Activated naive CD4-positive, alpha-beta T cell treated with anti-CD3 and anti-CD28 coated beads for 36 hours (primary cell): ENCODE results near the gene CCAR1. TPM values are rescaled to one million over a fixed set of nuclear protein-coding genes. Genes with fewer than 3 reads are reported as not detected.
"Not testable (repeated sequence)": the region's sequence is repeated elsewhere in the genome, so short reads cannot be mapped to it uniquely, and the experiment has no call there.

Experiments used
- CTCF ChIA-PET: fragments of 350-600 bp; sonication (Branson Sonifier 250); formaldehyde crosslinking; loops from one replicate; lab custom pipeline; 2021; ENCODE audit warnings: antibody characterized with exemption; lab: Charles Lee
- DNase-seq: peaks from one replicate; pipeline ENCODE4 v3.0.0-alpha.2; 2020
- H3K27ac Mint-ChIP-seq: one replicate; pipeline ENCODE4 v1.8.0; 2021; ENCODE audit warnings: mild to moderate bottlenecking, mixed read lengths
- H3K27me3 Mint-ChIP-seq: one replicate; pipeline ENCODE4 v1.8.0; 2021; ENCODE audit warnings: low read depth, mixed read lengths
- H3K36me3 Mint-ChIP-seq: one replicate; pipeline ENCODE4 v1.8.0; 2021; ENCODE audit warnings: low read depth, mixed read lengths
- H3K4me1 Mint-ChIP-seq: one replicate; pipeline ENCODE4 v1.8.0; 2021; ENCODE audit warnings: low read depth, mixed read lengths
- H3K4me3 Mint-ChIP-seq: one replicate; pipeline ENCODE4 v1.8.0; 2021; ENCODE audit warnings: mild to moderate bottlenecking, moderate library complexity, mixed read lengths
- H3K9me3 Mint-ChIP-seq: one replicate; pipeline ENCODE4 v1.8.0; 2021; ENCODE audit warnings: mixed read lengths
- intact Hi-C: fragments of 100-400 bp; cut with micrococcal nuclease; formaldehyde crosslinking; loops from one replicate; pipeline ENCODE4 v1.15.1; 2023
- total RNA-seq, 2 experiments: library from RNA; stranded (reverse); gene quantifications; one replicate each; pipeline ENCODE4 v1.2.3, GENCODE V29; 2021

Gene CCAR1
- total RNA-seq, 2 experiments from 2014 or later = 80.7 to 87.9 TPM

GRCh38 chr10:68811314-68812009 lies 90.4 kb downstream of the CCAR1 start:
- DNase-seq = no peak
- no peaks in the 10 kb centered on the region for H3K27me3 Mint-ChIP-seq
- no peaks in the 10 kb centered on the region for H3K4me1 Mint-ChIP-seq
- H3K4me3 Mint-ChIP-seq = no peak overlapping the region
- intact Hi-C loops = no loop called here
- no peaks in the 10 kb centered on the region for H3K9me3 Mint-ChIP-seq
- no peaks in the 10 kb centered on the region for H3K36me3 Mint-ChIP-seq
- CTCF ChIA-PET = no interaction called here
- no peak overlapping the region for H3K27ac Mint-ChIP-seq

GRCh38 chr10:68812420-68812819 lies 91.4 kb downstream of the CCAR1 start:
- no peaks in the 10 kb centered on the region for H3K36me3 Mint-ChIP-seq
- intact Hi-C loops = no loop called here
- no peaks in the 10 kb centered on the region for H3K4me1 Mint-ChIP-seq
- H3K27me3 Mint-ChIP-seq = no peaks in the 10 kb centered on the region
- no peaks in the 10 kb centered on the region for H3K9me3 Mint-ChIP-seq
- H3K27ac Mint-ChIP-seq = no peak overlapping the region
- no peak overlapping the region for H3K4me3 Mint-ChIP-seq
- DNase-seq = no peak
- CTCF ChIA-PET = interaction anchor here (0.6 kb wide), 1 partner anchor 149 kb away, joined by 3 read pairs; no protein-coding TSS in a partner anchor

GRCh38 chr10:68813559-68813958 lies 92.5 kb downstream of the CCAR1 start:
- CTCF ChIA-PET = interaction anchor here (1.9 kb wide), 1 partner anchor 10 kb away, joined by 7 read pairs; no protein-coding TSS in a partner anchor
- H3K36me3 Mint-ChIP-seq = no peaks in the 10 kb centered on the region
- no peak overlapping the region for H3K27ac Mint-ChIP-seq
- H3K27me3 Mint-ChIP-seq = no peaks in the 10 kb centered on the region
- H3K4me3 Mint-ChIP-seq = no peak overlapping the region
- intact Hi-C loops = no loop called here
- no peak for DNase-seq
- no peaks in the 10 kb centered on the region for H3K9me3 Mint-ChIP-seq
- no peaks in the 10 kb centered on the region for H3K4me1 Mint-ChIP-seq

- CTCF ChIA-PET = interaction anchor here (0.6 to 0.7 kb wide), 2 partner anchors 20 to 341 kb away, joined by 3 to 6 read pairs; no protein-coding TSS in a partner anchor
- no peaks in the 10 kb centered on the region for H3K36me3 Mint-ChIP-seq
- H3K27me3 Mint-ChIP-seq = no peaks in the 10 kb centered on the region
- no peak overlapping the region for H3K4me3 Mint-ChIP-seq
- no peaks in the 10 kb centered on the region for H3K4me1 Mint-ChIP-seq
- no peak for DNase-seq
- intact Hi-C loops = no loop called here
- no peak overlapping the region for H3K27ac Mint-ChIP-seq
- no peaks in the 10 kb centered on the region for H3K9me3 Mint-ChIP-seq
These were observed 95.9 kb downstream of the CCAR1 start for GRCh38 chr10:68816796-68817412.

GRCh38 chr10:68820359-68820758 lies 99.3 kb downstream of the CCAR1 start:
- H3K4me1 Mint-ChIP-seq, H3K9me3 Mint-ChIP-seq, H3K36me3 Mint-ChIP-seq, H3K27me3 Mint-ChIP-seq, H3K4me3 Mint-ChIP-seq, DNase-seq, H3K27ac Mint-ChIP-seq: not testable (repeated sequence)
- CTCF ChIA-PET = interaction anchor here (0.7 kb wide), 1 partner anchor 195 kb away, joined by 3 read pairs; no protein-coding TSS in a partner anchor
- intact Hi-C loops = loop anchor here (10.0 kb wide), 1 partner anchor 304 kb away; the partner anchor contains the start of gene VPS26A

GRCh38 chr10:68822626-68823025 lies 101.6 kb downstream of the CCAR1 start:
- CTCF ChIA-PET, DNase-seq, H3K27ac Mint-ChIP-seq, H3K4me1 Mint-ChIP-seq, H3K27me3 Mint-ChIP-seq, H3K36me3 Mint-ChIP-seq, H3K4me3 Mint-ChIP-seq, H3K9me3 Mint-ChIP-seq: not testable (repeated sequence)
- intact Hi-C loops = loop anchor here (10.0 kb wide), 1 partner anchor 302 kb away; the partner anchor contains the start of gene VPS26A

GRCh38 chr10:68826764-68827591 lies 105.9 kb downstream of the CCAR1 start, which contains the start of gene STOX1:
STOX1 (plus strand) TSS chr10:68827531; CDS start chr10:68827624, 93 bp downstream.
- H3K9me3 Mint-ChIP-seq = no peaks in the 10 kb centered on the region
- H3K27ac Mint-ChIP-seq = no peak within 1 kb of the TSS
- no peaks in the 10 kb centered on the region for H3K36me3 Mint-ChIP-seq
- intact Hi-C loops = loop anchor here (1.0 to 10.0 kb wide), 5 partner anchors 74 to 298 kb away; partner anchors contain the start of genes CCAR1, DDX50 and VPS26A
- CTCF ChIA-PET = interaction anchor here (0.6 to 1.4 kb wide), 8 partner anchors 8 to 211 kb away, joined by 3 to 7 read pairs (median 3); no protein-coding TSS in a partner anchor
- peak within 1 kb of the TSS; percentile 75 for H3K4me3 Mint-ChIP-seq
- DNase-seq = peak; percentile 56
- peaks cover 2% of the 10 kb centered on the region for H3K27me3 Mint-ChIP-seq
- peaks cover 13% of the 10 kb centered on the region for H3K4me1 Mint-ChIP-seq

- H3K4me1 Mint-ChIP-seq = peaks cover 13% of the 10 kb centered on the region
- intact Hi-C loops = loop anchor here (1.0 to 10.0 kb wide), 5 partner anchors 74 to 297 kb away; partner anchors contain the start of genes CCAR1, DDX50 and VPS26A
These were observed 106.5 kb downstream of the CCAR1 start for GRCh38 chr10:68827592-68827959.

GRCh38 chr10:68828083-68828601 lies 107.1 kb downstream of the CCAR1 start:
- H3K27me3 Mint-ChIP-seq, H3K36me3 Mint-ChIP-seq, H3K9me3 Mint-ChIP-seq, DNase-seq, H3K27ac Mint-ChIP-seq: not testable (repeated sequence)
- CTCF ChIA-PET = interaction anchor here (1.1 kb wide), 1 partner anchor 69 kb away, joined by 3 read pairs; no protein-coding TSS in a partner anchor
- H3K4me3 Mint-ChIP-seq = peak overlapping the region; percentile 49
- H3K4me1 Mint-ChIP-seq = peaks cover 13% of the 10 kb centered on the region
- intact Hi-C loops = loop anchor here (5.0 to 10.0 kb wide), 4 partner anchors 106 to 297 kb away; partner anchors contain the start of genes CCAR1 and VPS26A

More at GRCh38 chr10:68827592-68827959, 106.5 kb downstream of the CCAR1 start:
- CTCF ChIA-PET = interaction anchor here (0.6 to 1.4 kb wide), 7 partner anchors 9 to 120 kb away, joined by 3 to 7 read pairs (median 3); no protein-coding TSS in a partner anchor
- not testable (repeated sequence) for H3K27ac Mint-ChIP-seq, DNase-seq, H3K9me3 Mint-ChIP-seq, H3K36me3 Mint-ChIP-seq, H3K27me3 Mint-ChIP-seq, H3K4me3 Mint-ChIP-seq

GRCh38 chr10:68828833-68829232 lies 107.8 kb downstream of the CCAR1 start:
- Mint-ChIP-seq H3K27ac (no peak overlapping the region), H3K36me3 (no peaks in the 10 kb centered on the region), H3K4me3 (peak overlapping the region; percentile 49), H3K27me3 (peaks cover 2% of the 10 kb centered on the region), H3K9me3 (no peaks in the 10 kb centered on the region), H3K4me1 (peaks cover 13% of the 10 kb centered on the region)
- intact Hi-C loops = loop anchor here (5.0 to 10.0 kb wide), 4 partner anchors 107 to 296 kb away; partner anchors contain the start of genes CCAR1 and VPS26A
- CTCF ChIA-PET = interaction anchor here (1.1 kb wide), 1 partner anchor 69 kb away, joined by 3 read pairs; no protein-coding TSS in a partner anchor
- DNase-seq = no peak

GRCh38 chr10:68829521-68829920 lies 108.5 kb downstream of the CCAR1 start:
- H3K9me3 Mint-ChIP-seq = no peaks in the 10 kb centered on the region
- H3K4me3 Mint-ChIP-seq = no peak overlapping the region
- intact Hi-C loops = loop anchor here (5.0 to 10.0 kb wide), 4 partner anchors 107 to 295 kb away; partner anchors contain the start of genes CCAR1 and VPS26A
- CTCF ChIA-PET = interaction anchor here (1.3 kb wide), 1 partner anchor 279 kb away, joined by 3 read pairs; no protein-coding TSS in a partner anchor
- H3K27ac Mint-ChIP-seq = no peak overlapping the region
- peaks cover 2% of the 10 kb centered on the region for H3K27me3 Mint-ChIP-seq
- H3K36me3 Mint-ChIP-seq = no peaks in the 10 kb centered on the region
- H3K4me1 Mint-ChIP-seq = peaks cover 13% of the 10 kb centered on the region
- DNase-seq = peak; percentile 6
